ENCODE measurements around the gene DIAPH2. TPM values are rescaled to one million over a fixed set of nuclear protein-coding genes. Genes with fewer than 3 reads are reported as not detected.

Gene DIAPH2
- total RNA-seq, 1 experiment from 2014 or later: 10.4 TPM

GRCh38 chrX:97358941-97359340 lies 674.3 kb downstream of the DIAPH2 start:
- intact Hi-C loops (cut with micrococcal nuclease; ENCODE audit: unreplicated experiment): no loop called here
- Histone ChIP-seq H3K9me3 (ENCODE audit: low read depth, low read length, poor library complexity, severe bottlenecking) (no peaks in the 10 kb centered on the region), H3K27ac (ENCODE audit: low read depth, low read length, poor library complexity, severe bottlenecking) (no peak overlapping the region), H3K27me3 (replicated peaks; ENCODE audit: insufficient read depth, low read depth, low read length, poor library complexity) (no peaks in the 10 kb centered on the region), H3K36me3 (ENCODE audit: insufficient read depth, low read length, poor library complexity, severe bottlenecking) (no peaks in the 10 kb centered on the region), H3K4me1 (ENCODE audit: insufficient read depth, low read length, poor library complexity, severe bottlenecking) (no peaks in the 10 kb centered on the region), H3K4me3 (ENCODE audit: low read depth, low read length, poor library complexity, severe bottlenecking) (no peak overlapping the region)
- TF ChIP-seq EZH2 (IDR thresholded peaks at IDR 0.05; ENCODE audit: borderline replicate concordance, low read depth, low read length, poor library complexity, severe bottlenecking) (no peak), CTCF (conservative IDR thresholded peaks at IDR 0.05; ENCODE audit: low read depth, low read length) (no peak)
- ChIA-PET CTCF (no interaction called here), POLR2A (ENCODE audit: low non-redundant PET) (no interaction called here)
- BruUV-seq (replicated peaks): no TSS peak
- no peak for DNase-seq (ENCODE audit: low spot score)

GRCh38 chrX:97363843-97364242 lies 679.2 kb downstream of the DIAPH2 start:
- Histone ChIP-seq H3K9me3 (ENCODE audit: low read depth, low read length, poor library complexity, severe bottlenecking) (no peaks in the 10 kb centered on the region), H3K4me3 (ENCODE audit: low read depth, low read length, poor library complexity, severe bottlenecking) (no peak overlapping the region), H3K27ac (ENCODE audit: low read depth, low read length, poor library complexity, severe bottlenecking) (no peak overlapping the region), H3K27me3 (replicated peaks; ENCODE audit: insufficient read depth, low read depth, low read length, poor library complexity) (no peaks in the 10 kb centered on the region), H3K4me1 (ENCODE audit: insufficient read depth, low read length, poor library complexity, severe bottlenecking) (no peaks in the 10 kb centered on the region), H3K36me3 (ENCODE audit: insufficient read depth, low read length, poor library complexity, severe bottlenecking) (no peaks in the 10 kb centered on the region)
- POLR2A ChIA-PET (ENCODE audit: low non-redundant PET): no interaction called here
- intact Hi-C loops (cut with micrococcal nuclease; ENCODE audit: unreplicated experiment): no loop called here
- DNase-seq (ENCODE audit: low spot score): no peak
- no TSS peak for BruUV-seq (replicated peaks)
- CTCF ChIA-PET: no interaction called here
- no peak for TF ChIP-seq CTCF (conservative IDR thresholded peaks at IDR 0.05; ENCODE audit: low read depth, low read length)
- no peak for TF ChIP-seq EZH2 (IDR thresholded peaks at IDR 0.05; ENCODE audit: borderline replicate concordance, low read depth, low read length, poor library complexity, severe bottlenecking)

GRCh38 chrX:97366237-97366636 lies 681.6 kb downstream of the DIAPH2 start:
- DNase-seq (ENCODE audit: low spot score): no peak
- intact Hi-C loops (cut with micrococcal nuclease; ENCODE audit: unreplicated experiment): no loop called here
- Histone ChIP-seq H3K4me1 (ENCODE audit: insufficient read depth, low read length, poor library complexity, severe bottlenecking) (no peaks in the 10 kb centered on the region), H3K27ac (ENCODE audit: low read depth, low read length, poor library complexity, severe bottlenecking) (no peak overlapping the region), H3K4me3 (ENCODE audit: low read depth, low read length, poor library complexity, severe bottlenecking) (no peak overlapping the region), H3K27me3 (replicated peaks; ENCODE audit: insufficient read depth, low read depth, low read length, poor library complexity) (no peaks in the 10 kb centered on the region), H3K9me3 (ENCODE audit: low read depth, low read length, poor library complexity, severe bottlenecking) (no peaks in the 10 kb centered on the region), H3K36me3 (ENCODE audit: insufficient read depth, low read length, poor library complexity, severe bottlenecking) (no peaks in the 10 kb centered on the region)
- BruUV-seq (replicated peaks): no TSS peak
- ChIA-PET POLR2A (ENCODE audit: low non-redundant PET) (no interaction called here), CTCF (no interaction called here)
- TF ChIP-seq EZH2 (IDR thresholded peaks at IDR 0.05; ENCODE audit: borderline replicate concordance, low read depth, low read length, poor library complexity, severe bottlenecking) (no peak), CTCF (conservative IDR thresholded peaks at IDR 0.05; ENCODE audit: low read depth, low read length) (no peak)
